GM18907 (cell line): ENCODE results near the gene SRP68.

Source experiments
- ATAC-seq: cut with Tn5 transposase; IDR thresholded peaks from one replicate; pipeline ENCODE4 v1.9.1; 2021; ENCODE audit warnings: mild to moderate bottlenecking, moderate library complexity; ENCODE audit not compliant: unreplicated experiment

The SRP68 gene

DNA sequence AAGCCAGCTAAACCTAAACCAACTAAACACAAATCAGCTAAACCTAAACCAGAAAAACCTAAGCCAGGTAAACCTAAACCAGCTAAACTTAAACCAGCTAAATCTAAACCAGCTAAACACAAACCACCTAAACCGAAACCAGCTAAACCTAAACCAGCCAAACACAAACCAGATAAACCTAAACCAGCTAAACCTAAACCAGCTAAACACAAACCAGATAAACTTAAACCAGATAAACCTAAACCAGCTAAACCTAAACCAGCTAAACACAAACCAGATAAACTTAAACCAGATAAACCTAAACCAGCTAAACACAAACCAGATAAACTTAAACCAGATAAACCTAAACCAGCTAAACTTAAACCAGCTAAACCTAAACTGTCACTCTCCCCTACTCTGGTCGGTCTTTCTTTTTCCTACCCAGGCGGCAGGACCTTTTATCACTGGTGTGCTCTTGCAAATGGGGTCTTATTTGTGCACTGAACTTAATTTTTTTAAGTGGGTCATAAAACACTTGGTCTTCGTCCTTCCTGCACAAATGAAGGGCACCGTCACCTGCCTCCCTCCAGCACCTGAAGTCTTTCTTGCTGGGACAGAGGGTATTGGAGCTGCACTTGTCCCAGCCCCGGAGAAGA is 52.4 kb downstream of the SRP68 start:
- no peak for ATAC-seq

DNA sequence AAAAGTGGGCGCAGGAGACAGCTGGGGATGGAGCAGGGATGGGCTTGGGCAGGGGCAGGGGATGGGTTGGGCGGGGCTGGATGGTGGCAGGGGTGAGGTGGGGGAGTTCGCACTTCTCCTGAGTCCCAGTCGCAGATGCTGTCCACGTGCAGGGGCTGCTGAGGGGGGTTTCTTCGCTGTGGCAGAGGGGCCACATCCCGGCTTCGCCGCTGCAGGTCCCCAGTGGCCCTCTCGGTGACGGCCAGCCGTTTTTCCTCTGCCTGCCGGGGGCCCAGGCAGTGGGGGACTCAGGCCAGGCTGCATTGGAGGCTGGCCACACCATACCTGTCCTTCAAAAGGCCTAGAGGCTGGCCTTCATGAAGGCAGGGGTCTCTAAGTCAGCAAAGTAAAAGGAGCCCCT is 53.5 kb downstream of the SRP68 start:
- ATAC-seq = no peak

DNA sequence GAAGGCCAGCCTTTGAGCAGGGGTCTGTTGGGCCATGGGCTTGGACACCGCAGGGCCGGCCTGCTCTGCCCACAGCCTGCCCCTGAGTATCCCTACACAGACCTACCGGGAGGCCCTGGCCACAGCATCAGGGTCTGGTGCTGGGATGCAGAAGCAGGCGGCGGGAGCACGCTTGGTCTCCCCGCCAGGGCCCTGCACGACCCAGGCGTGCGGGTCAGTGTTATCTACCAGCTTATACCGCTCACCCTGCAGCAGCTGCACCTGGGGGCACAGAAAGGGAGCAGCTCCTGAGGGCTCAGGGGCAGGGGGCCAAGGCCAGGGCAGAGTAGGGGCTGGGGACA is 54.0 kb downstream of the SRP68 start:
- no peak for ATAC-seq

DNA sequence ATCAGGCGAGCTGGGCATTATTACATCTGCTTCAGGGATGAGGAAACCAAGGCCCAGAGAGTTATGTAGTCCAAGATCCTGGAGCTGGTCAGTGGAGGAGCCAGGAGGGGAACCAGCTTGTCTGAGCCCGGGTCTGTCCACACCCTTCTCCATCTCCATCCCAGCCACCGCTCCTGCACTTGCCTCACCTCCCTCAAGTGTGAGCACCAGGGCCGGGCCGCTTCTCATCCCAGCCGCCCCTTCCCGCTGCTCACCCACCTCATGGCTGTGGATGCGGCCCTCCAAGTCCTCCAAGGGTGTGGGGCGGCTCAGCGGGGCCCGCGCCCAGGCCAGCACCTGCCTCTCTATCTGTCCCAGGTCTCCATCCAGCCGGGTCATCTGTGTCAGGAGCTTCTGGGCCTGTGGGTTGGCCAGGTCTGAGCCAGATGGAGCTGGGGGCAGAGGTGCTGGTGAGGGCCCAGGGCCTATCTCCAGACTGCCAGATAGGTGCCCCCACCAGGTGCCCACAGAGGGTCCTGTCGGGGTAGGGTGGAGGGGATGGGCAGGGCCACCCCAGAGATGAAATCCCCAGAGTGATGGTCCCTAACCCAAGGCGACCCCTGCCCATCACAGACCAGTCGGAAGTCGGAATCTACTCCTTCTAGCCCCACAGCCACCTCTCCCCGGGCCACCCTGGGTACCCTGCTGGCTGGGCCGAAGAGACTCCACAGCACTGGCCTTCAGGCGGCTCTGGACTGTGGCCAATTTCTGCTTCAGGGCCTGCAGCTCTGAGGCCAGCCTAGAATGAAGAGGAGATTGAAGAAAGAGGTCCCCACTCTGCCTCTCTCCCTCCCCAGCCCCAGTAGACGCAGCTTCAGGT is 54.6 kb downstream of the SRP68 start:
- no peak for ATAC-seq

DNA sequence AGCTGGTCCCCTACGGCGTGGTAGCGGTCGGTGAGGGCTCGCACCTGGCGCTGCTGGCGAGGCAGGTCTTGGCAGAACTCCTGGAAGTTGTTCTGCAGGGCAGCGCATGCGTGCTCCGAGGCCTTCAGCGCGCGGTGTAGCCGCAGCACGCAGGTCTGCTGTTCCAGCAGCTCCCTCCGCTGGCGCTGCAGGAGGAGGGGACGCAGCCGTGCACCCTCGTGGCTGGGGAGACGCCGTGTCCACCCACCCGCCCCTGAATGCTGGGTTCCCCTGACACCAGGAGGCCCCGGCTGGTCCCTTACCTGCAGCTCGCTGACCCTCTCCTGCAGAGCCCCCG is 57.4 kb downstream of the SRP68 start:
- no peak for ATAC-seq

DNA sequence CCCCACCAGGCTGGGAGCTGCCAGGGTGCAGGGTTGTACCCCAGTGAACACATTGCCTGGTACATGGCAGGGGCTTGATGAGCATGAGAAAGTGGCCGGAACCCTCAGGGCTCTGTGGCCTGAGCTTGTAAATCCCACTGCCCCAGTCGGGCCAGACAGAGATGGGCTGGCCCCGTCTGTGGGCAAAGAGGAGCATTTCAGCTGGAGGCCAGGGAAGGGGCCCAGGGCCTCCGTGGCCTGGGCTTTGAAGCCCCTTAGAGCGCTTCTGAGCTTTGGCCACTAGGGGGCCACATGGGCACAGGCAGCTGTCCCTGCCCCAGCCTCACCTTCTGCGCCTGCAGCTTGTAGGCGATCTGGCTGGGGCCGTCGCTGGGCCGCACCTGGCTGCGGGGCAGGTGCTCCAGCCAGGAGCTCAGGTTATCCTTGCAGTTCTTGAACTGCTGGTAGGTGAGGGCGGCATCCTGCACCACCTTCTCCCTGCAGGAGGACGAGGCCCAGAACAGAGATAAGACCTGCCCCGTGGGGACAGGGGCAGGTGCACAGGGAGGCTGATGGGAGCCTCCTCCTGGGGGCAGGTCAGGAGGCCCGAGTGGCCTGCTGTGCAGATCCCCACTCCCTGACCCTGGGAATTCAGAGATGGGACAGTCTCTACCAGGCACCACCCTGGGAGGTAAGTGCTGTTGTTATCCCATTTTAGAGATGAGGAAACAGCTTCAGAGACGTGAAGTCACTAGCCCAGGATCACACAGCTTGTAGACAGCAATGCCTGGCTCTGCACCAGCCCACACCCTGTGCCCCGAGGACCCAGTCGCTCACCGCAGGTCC is 58.0 kb downstream of the SRP68 start:
- ATAC-seq = no peak

DNA sequence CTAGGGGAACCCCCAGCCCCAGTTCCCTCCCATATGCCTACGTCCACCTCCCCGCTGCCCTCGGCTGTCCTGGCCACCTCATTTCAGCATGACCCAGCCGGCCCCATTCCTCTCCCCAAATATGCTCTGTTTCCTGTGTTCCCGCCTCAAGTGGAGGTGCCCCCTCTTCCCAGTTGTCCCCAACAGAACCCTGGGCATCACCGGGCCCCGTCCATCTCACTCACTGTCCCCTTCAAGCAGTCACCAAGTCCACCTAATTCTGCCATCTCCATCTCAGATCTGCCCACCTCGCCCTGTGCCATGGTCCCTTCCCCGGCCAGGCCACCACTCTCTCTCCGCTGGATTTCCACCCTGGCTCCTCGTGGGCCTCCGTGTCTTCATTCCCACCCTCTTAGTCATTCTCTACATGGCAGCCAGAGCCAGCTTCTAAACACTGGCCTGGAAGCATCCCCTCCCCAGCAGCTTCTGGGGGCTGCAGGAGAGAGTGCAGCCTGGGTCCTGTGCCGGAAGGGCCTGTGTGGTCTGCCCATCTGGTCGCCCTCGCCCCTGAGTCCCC is 58.9 kb downstream of the SRP68 start:
- ATAC-seq = no peak

DNA sequence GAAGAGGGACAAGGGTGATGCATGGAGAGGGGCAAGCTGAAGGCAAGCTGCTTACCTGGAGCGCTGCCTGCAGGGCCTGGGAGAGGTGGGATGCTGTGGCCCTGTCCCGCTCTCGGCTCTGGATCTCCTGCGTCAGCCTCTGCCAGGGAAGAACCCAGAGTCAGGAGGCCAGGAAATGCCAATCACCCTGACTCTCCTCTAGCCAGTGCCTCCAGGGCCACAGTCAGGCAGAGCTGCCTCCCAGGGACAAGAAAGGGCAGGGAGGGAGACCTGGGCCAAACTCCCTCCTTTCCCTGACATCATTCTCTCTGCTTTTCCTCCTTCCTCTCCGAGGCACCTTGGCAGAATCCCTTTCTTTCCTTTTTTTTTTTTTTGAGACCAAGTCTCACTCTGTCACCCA is 60.4 kb downstream of the SRP68 start:
- no peak for ATAC-seq

DNA sequence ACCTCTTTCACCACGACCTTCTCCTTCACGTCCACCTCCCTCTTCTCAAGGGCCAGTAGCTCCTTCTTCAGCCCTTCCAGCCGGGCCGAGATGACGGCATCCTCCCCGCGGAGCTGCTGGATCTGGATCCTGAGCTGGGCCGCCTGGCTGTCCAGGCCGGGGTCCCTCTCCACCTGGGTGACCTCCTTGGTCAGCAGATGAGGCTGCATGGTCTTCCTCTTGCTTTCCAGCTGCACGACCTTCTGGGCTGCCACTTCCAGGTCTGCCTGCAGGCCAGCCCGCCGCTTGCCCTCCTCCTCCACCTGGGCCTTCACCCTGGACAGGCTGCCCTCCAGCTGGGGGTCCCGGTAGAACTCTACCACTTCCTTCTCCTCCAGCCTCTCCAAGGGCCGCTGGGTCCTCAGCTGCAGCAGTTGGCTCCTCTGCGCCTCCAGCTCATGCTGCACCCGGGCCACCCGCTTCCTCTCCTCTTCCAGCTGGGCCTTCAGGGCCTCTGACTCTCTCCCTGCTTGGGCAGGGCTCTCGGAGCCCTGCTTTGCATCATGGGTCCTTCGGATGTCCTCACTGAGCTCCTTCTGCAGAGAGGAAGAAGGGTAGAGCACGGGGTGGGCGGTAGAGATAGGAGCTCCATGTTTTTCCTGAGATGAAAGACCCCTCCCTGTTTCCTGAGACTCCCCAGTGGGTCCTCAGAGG is 62.2 kb downstream of the SRP68 start:
- ATAC-seq = no peak

DNA sequence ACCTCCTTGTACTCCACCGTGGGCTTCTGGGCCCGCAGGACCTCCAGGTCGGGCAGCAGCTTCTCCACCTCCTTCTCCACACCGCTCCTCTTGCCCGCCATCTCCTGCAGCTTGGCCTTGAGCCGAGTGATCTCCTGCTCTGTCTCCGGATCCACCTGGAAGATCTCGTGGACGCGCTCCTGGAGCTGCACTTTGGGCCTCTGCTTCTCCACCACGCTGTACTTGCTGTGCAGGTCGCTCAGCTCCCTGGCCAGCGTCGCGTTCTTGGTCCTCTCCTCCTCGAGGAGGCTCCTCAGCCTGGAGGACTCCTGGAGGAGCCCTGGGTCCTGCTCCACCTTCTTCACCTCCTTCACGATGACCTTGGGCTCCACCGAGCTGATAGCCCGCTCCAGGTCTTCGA is 62.9 kb downstream of the SRP68 start:
- ATAC-seq = no peak

DNA sequence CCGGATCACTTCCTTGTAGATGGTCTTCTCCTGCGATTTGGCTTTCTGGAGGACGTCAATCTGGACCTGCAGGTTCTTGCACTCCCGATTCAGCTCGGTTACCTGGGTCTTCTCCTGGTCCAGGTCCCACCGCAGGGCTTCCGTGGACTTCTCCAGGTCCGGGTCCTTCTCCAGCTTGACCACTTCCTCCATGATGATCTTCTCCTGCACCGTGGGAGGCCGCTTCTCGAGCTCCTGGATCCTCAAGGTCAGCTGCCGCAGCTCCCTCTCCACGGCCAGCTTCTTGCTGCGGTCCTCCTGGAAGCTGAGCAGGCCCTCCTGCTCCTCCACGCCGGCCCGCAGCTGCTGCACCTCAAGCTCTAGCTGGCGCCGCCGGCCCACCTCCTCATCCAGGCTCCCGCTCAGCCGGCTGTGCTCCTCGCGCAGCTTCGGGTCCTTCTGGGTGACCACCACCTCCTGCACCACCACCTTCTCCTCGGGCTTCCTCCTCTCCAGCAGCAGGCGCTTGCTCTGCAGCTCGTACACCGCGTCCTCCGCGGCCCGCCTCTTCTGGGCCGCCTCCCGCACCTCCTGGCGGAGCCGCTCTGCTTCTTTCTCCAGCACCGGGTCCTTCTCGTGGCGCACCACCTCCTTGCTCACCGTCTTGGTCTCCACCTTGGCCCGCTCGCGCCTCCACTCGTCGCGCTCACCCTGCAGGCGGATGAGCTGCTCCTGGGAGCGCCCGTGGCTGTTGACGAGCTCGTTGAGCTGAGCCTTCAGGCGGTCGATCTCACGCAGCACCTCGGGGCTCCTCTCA is 63.5 kb downstream of the SRP68 start:
- ATAC-seq = no peak

DNA sequence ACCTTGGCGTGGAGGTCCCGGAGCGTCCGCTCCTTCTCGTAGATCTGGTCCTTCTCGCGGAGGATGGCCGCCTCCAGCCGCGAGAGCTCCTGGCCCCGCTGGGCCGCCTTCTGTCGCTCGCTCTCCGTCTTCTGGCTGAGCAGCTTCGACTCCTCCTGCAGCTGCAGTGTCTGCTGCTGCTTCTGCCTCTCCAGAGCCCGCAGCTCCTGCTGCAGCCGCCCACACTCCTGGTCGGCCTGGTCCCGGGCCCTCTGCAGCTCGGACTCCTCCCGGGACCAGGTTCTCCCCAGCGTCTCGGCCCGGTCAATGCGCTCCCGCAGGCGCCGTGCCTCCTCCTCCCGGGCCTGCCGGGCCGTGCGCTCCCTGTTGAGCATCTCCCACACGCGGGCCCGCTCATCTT is 64.1 kb downstream of the SRP68 start:
- no peak for ATAC-seq

DNA sequence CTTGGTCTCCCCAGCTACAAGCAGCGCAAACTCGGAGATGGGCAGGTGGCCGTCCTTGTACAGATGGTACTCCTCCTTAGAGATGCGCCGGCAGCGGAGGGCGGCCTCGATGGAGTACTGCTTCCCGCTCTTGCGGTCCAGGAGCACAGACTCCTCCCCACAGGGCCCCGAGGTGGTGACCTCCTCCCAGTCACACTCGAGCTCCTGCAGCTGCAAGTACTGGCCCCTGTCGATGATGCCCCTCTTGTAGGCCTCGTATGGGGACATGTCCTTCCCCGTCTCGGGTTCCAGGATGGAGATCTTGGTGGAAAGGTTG is 64.5 kb downstream of the SRP68 start:
- no peak for ATAC-seq

DNA sequence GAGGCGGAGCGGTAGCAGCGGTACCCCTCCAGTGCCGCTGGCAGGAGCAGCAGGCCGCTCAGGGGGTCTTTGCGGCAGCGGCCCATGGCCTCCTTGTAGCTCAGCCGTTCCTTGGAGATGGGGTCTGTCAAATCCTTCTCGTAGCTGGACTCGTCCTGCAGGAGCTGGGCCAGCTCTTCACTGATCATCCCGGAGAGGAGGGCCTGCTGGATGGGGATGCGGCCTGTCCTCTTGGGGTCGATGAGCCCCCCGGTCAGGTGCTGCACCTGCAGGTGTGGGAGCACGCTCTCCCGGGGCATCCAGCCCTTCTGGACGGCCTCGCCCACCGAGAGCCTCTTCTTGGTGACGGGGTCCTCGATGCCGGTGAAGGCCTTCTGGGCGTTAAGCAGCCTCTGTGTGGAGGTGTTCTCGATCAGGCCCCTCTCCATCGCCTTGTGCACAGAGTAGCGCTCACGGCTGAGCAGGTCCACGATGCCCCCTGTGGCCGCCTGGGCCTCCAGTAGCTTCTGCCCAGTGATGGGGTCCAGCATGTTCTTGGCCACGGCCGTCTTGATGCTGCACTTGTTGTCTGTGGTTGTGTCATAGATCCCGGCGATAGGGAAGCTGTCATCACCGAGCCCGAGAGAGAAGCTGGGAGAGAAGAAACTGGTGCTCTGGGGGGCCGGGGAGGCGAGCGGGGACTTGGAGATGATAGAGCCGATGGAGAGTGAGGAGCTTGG is 65.0 kb downstream of the SRP68 start:
- no peak for ATAC-seq

DNA sequence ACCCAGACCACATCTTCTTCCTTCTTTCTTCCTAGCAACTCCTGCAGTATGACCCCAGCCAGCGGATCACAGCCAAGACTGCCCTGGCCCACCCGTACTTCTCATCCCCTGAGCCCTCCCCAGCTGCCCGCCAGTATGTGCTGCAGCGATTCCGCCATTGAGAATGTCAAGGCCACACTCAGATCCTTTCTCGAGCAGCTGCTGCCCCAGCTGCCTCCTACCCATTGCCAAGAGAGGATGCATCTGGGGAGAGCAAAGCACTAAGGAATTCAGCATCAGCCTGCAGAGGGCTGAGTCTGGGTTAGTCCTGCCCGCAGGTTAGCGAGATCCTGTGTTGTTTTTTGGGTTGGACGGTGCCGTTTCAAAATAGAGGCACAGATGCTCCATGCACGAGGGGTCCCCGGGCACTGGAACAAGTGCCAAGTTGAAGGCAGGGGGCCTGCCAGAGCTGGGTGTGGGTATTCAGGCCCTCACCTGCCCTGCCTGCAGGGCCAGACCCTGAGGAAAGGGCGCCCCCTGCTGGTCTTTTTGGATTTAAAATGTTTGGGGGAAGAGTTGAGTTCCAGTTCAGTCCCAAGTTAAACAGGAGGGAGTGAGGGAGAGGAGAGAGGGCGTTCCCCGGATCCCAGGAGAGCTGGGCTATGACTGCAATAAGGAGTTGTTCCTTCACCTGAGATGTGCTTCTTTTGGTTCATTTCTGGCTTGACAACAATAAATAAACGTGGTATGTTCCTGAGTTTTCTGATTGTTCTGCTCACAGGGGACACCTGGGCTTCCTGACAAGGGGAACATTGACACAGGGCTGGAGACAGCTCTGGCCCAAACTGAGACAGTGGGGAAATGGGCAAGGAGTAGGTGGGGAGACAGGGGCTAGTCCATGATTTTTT is 66.8 kb downstream of the SRP68 start:
- no peak for ATAC-seq

DNA sequence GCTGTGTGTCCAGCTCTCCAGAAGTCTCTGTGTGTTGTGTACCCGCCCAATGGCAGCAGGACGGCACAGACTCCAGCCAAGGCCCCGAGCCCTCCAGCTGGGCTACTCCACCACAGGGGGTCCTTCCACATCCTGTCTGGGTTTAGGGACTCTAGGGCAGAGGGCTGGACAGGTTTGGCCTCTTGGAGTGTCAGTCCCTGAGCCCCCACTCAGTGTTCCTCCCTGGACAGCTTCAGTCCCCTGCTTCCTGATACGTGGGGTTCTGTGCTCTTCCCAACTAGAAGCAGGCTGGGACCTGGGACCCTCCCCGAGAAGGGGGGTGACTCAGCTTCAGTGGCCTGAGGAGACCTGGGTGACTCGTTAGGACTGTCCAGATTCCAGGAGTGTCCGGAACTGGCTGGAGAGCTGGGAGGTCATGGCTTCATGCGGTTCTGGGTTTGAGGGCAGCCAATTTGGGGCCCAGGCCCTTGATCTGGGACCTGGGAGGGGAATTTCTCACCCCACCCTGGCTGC is 67.5 kb downstream of the SRP68 start:
- no peak for ATAC-seq

DNA sequence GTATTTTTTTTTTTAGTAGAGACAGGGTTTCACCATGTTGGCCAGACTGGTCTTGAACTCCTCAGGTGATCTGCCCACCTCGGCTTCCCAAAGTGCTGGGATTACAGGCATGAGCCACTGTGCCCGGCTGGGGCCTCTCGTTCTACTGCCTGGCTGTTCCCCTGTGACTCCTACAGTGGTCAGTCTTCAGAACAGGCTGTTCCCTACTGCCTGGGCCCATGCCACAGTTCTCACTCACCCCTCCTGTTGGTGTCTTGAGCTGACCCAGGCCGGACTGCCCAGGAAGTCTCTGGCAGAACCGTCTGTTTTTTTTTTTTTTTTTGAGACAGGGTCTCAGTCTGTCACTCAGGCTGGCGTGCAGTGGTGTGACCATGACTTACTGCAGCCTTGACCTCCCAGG is 68.4 kb downstream of the SRP68 start:
- ATAC-seq = no peak

DNA sequence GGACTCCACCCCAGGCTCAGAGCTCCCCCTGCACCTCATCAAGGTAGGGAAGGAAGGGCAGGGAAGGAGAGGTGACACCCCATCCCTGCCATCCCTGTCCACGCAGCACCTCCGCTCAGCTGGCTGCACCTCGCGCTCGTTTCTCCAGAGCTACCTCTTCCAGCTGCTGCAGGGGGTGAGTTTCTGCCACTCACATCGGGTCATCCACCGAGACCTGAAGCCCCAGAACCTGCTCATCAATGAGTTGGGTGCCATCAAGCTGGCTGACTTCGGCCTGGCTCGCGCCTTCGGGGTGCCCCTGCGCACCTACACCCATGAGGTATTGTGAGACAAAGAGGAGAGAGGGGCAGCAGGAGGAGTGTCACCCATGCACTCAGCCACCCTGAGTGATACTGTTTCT is 70.2 kb downstream of the SRP68 start:
- no peak for ATAC-seq
